Panc1 (cell line): ENCODE measurements around the gene TIMM17A. TPM values are rescaled to one million over a fixed set of nuclear protein-coding genes. Genes with fewer than 3 reads are reported as not detected.
A peak's percentile ranks its signal among the peaks of the same experiment; 100 is the strongest.

Experiments used
- ATAC-seq: fragments of 200-7000 bp; cut with Tn5 transposase; 2 replicates; pipeline ENCODE4 v1.9.1; 2020; ENCODE audit warnings: mild to moderate bottlenecking, moderate library complexity
- BruUV-seq: library from RNA; stranded (reverse); fragments of 400-500 nt; replicated peaks from 2 replicates; lab custom pipeline; 2021; lab: Mats Ljungman, UMichigan
- CTCF ChIA-PET: fragments of 300-600 bp; sonication (Branson Sonifier 250); formaldehyde crosslinking; loops from one replicate; lab custom pipeline; 2022; ENCODE audit warnings: antibody characterized with exemption; lab: Charles Lee
- POLR2A ChIA-PET: fragments of 300-600 bp; sonication (Branson Sonifier 250); formaldehyde crosslinking; loops from one replicate; lab custom pipeline; 2022; ENCODE audit warnings: antibody characterized with exemption; lab: Charles Lee
- DNase-seq: peaks from one replicate; pipeline ENCODE4 v3.0.0-alpha.2; 2010; ENCODE audit warnings: low read depth, low spot score
- H3K27ac ChIP-seq: 2 replicates; pipeline ENCODE4 v1.5.1; 2011; ENCODE audit warnings: mild to moderate bottlenecking, low read length, inconsistent platforms
- H3K27me3 ChIP-seq: fragments of 200-500 bp; sonication (Bioruptor generic); 2 replicates; pipeline ENCODE4 v1.6.0; 2014; ENCODE audit warnings: low read length, inconsistent platforms; ENCODE audit not compliant: control insufficient read depth, insufficient read depth
- H3K36me3 ChIP-seq: fragments of 200-500 bp; sonication (Bioruptor generic); 2 replicates; pipeline ENCODE4 v1.5.1; 2014; ENCODE audit warnings: inconsistent platforms, mild to moderate bottlenecking, low read length, moderate library complexity; ENCODE audit not compliant: control insufficient read depth, insufficient read depth
- H3K4me1 ChIP-seq: 2 replicates; pipeline ENCODE4 v1.5.1; 2011; ENCODE audit warnings: inconsistent platforms, mild to moderate bottlenecking, low read length, moderate library complexity; ENCODE audit not compliant: control insufficient read depth, insufficient read depth
- H3K4me3 ChIP-seq, 2 experiments: 2 replicates each; pipeline ENCODE4 v1.5.1; 2011 to 2012; ENCODE audit warnings: low read depth in 2 of 2, low read length in 2 of 2, mild to moderate bottlenecking in 2 of 2, inconsistent platforms in 1 of 2, moderate library complexity in 1 of 2
- H3K9me3 ChIP-seq: fragments of 200-500 bp; sonication (Bioruptor generic); 2 replicates; pipeline ENCODE4 v1.5.1; 2014; ENCODE audit warnings: low read depth, mild to moderate bottlenecking, inconsistent platforms, low read length, moderate library complexity; ENCODE audit not compliant: control insufficient read depth, insufficient read depth
- CTCF ChIP-seq: fragments of 450-650 bp; IDR thresholded peaks from 2 replicates; pipeline ENCODE4 v1.5.1; 2017; ENCODE audit warnings: mild to moderate bottlenecking
- POLR2AphosphoS5 ChIP-seq: IDR thresholded peaks from 2 replicates; pipeline ENCODE4 v1.6.1; 2012; ENCODE audit warnings: mild to moderate bottlenecking, low read depth, low read length, moderate library complexity
- SIN3A ChIP-seq: IDR thresholded peaks from 2 replicates; pipeline ENCODE4 v1.6.1; 2012; ENCODE audit warnings: low read depth, mild to moderate bottlenecking, low read length, moderate library complexity, borderline replicate concordance; ENCODE audit not compliant: insufficient read depth
- TCF7L2 ChIP-seq: IDR thresholded peaks from 2 replicates; pipeline ENCODE4 v1.6.1; 2011; ENCODE audit warnings: mild to moderate bottlenecking, low read depth, low read length, inconsistent platforms
- in situ Hi-C: cut with HindIII; loops from 2 replicates; pipeline ENCODE4 v1.10.0; 2016; ENCODE audit warnings: low sequenced_read_pairs, low pct_unique_long_range_greater_than_20kb
- intact Hi-C: fragments of 100-400 bp; cut with micrococcal nuclease; formaldehyde crosslinking; loops from one replicate; pipeline ENCODE4 v1.10.0; 2022; ENCODE audit not compliant: unreplicated experiment
- total RNA-seq: library from RNA; stranded (reverse); gene quantifications from one replicate; pipeline ENCODE4 v1.2.1, GENCODE V29; 2021; ENCODE audit not compliant: unreplicated experiment
- TF ChIP-seq, protein P1 (sequence below), 2 experiments: IDR thresholded peaks; 2 replicates each; pipeline ENCODE4 v1.6.1; 2011 to 2012; ENCODE audit warnings: low read depth in 2 of 2, control low read depth in 1 of 2, low read length in 1 of 2, mild to moderate bottlenecking in 1 of 2, moderate library complexity in 1 of 2; ENCODE audit not compliant: insufficient read depth in 1 of 2

The TIMM17A gene
- total RNA-seq, 1 experiment from 2014 or later: 118 TPM

DNA sequence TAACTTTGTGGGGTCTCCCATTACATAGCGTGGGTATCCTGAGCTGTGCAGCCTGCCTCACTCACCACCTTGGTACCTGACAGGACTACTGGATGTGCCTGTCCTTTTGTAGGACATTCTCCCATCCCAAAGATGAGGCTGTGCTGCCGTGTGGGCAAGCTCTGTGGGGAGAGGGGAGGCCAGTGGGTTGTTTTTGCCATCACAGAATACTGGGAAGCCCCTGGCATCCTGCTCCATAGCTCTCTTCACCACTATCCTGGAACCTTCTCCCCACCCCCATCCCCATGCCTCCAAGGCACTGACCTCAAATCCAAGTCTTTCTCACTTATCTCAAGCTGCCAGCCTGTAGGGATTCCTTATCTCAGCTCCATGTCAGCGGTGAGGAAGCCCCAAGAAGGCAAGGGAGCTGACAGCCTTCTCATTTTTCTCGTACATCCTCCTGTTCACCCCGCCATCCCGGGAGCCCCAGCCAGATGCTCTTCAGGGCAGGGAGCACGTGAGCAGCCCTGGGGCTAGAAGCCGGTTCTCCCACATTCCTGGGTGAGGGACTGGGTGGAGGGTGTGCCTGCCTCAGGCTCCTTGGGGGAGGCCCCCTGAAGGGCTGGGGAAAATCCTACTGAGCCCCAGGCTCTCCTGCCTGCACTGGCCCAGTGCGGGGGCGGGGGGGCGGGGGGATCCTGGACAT lies 52.6 kb downstream of the TIMM17A start:
- peak overlapping the region in 1 of 2 experiments; percentile 25; a peak in 2 of 4 replicates for H3K4me3 ChIP-seq
- H3K36me3 ChIP-seq: peaks cover 14% of the 10 kb centered on the region
- ChIA-PET CTCF (interaction anchor here (0.7 to 2.3 kb wide), 6 partner anchors 9 to 120 kb away, joined by 3 to 12 read pairs (median 4); no protein-coding TSS in a partner anchor), POLR2A (interaction anchor here (0.5 to 0.7 kb wide), 2 partner anchors 97 to 114 kb away, joined by 3 to 6 read pairs; no protein-coding TSS in a partner anchor)
- H3K4me1 ChIP-seq: peaks cover 52% of the 10 kb centered on the region
- BruUV-seq: no TSS peak
- TF ChIP-seq POLR2AphosphoS5 (no peak), TCF7L2 (no peak), SIN3A (no peak), CTCF (no peak)
- TF ChIP-seq, protein P1, sequence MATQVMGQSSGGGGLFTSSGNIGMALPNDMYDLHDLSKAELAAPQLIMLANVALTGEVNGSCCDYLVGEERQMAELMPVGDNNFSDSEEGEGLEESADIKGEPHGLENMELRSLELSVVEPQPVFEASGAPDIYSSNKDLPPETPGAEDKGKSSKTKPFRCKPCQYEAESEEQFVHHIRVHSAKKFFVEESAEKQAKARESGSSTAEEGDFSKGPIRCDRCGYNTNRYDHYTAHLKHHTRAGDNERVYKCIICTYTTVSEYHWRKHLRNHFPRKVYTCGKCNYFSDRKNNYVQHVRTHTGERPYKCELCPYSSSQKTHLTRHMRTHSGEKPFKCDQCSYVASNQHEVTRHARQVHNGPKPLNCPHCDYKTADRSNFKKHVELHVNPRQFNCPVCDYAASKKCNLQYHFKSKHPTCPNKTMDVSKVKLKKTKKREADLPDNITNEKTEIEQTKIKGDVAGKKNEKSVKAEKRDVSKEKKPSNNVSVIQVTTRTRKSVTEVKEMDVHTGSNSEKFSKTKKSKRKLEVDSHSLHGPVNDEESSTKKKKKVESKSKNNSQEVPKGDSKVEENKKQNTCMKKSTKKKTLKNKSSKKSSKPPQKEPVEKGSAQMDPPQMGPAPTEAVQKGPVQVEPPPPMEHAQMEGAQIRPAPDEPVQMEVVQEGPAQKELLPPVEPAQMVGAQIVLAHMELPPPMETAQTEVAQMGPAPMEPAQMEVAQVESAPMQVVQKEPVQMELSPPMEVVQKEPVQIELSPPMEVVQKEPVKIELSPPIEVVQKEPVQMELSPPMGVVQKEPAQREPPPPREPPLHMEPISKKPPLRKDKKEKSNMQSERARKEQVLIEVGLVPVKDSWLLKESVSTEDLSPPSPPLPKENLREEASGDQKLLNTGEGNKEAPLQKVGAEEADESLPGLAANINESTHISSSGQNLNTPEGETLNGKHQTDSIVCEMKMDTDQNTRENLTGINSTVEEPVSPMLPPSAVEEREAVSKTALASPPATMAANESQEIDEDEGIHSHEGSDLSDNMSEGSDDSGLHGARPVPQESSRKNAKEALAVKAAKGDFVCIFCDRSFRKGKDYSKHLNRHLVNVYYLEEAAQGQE (IDR thresholded peaks at IDR 0.05; ENCODE audit: insufficient read depth in 1 of 2, low read depth in 2 of 2, low read length in 1 of 2): no peak
- no peak for ATAC-seq
- in situ Hi-C loops (no loop called here), intact Hi-C loops (no loop called here)
- no peaks in the 10 kb centered on the region for H3K9me3 ChIP-seq
- no peaks in the 10 kb centered on the region for H3K27me3 ChIP-seq
- peak overlapping the region; percentile 82 for H3K27ac ChIP-seq
- no peak for DNase-seq

DNA sequence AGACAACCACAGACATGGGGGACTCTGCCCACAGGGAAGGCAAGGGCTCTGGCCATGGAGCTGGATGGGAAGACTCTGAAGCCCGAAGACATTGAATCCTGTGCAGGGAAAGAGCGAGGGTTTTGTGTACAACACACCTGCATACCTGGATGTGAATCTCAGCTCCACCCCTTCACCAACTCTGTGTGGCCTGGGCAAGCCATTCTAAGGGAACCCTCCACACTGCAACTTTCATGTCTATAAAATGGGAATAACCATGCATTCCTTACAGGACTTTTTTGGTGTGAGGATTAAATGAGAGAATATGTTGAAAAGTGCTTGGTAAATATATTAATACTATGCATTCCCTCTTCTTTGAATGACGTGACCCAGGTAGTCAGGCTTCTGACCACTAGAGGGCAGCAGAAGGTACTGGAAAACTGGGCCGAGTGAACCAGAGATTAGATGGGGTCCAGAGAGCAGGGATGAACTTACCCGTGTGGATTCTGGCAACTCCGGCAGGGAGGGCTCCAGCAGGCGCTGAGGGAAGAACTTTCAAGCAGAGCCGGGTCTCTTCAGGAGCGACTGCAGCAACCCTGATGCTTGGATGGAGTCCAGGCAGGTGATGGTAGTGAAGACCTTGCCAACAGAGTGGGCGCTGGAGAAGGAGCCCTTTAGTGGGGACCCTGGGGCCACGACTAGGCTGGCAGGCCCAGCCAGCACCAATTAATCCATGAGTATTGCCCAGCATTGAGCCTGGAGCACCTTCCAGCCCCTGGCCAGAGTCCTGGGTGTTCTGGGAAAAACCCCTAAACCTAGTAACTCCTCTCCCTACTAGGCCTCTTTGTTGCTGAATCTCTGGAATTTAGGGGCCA lies 54.2 kb downstream of the TIMM17A start:
- ATAC-seq (peak; percentile 84), DNase-seq (no peak)
- TF ChIP-seq CTCF: peak; percentile 91
- TF ChIP-seq, protein P1 (IDR thresholded peaks at IDR 0.05; ENCODE audit: insufficient read depth in 1 of 2, low read depth in 2 of 2, low read length in 1 of 2): no peak
- TSS peak; percentile 62 for BruUV-seq
- intact Hi-C loops (loop anchor here (1.0 kb wide), 1 partner anchor 110 kb away; no protein-coding TSS in a partner anchor), in situ Hi-C loops (no loop called here)
- Histone ChIP-seq H3K27me3 (no peaks in the 10 kb centered on the region), H3K9me3 (no peaks in the 10 kb centered on the region), H3K36me3 (peaks cover 12% of the 10 kb centered on the region), H3K27ac (peak overlapping the region; percentile 86), H3K4me1 (peaks cover 52% of the 10 kb centered on the region), H3K4me3 (peak overlapping the region; percentile 13 to 72; a peak in 3 of 4 replicates)
- ChIA-PET POLR2A (interaction anchor here (0.7 to 1.6 kb wide), 3 partner anchors 97 to 134 kb away, joined by 3 to 5 read pairs (median 5); no protein-coding TSS in a partner anchor), CTCF (interaction anchor here (0.5 to 2.3 kb wide), 5 partner anchors 10 to 109 kb away, joined by 3 to 11 read pairs (median 5); no protein-coding TSS in a partner anchor)
